ENCODE data around the gene GAN.

The GAN gene

GRCh38 chr16:81275064-81275532 is 39.7 kb upstream of the GAN start:
- TF ChIP-seq CTCF (conservative IDR thresholded peaks at IDR 0.05; ENCODE audit: low read length): no peak
- no peak overlapping the region for H3K4me3 ChIP-seq (ENCODE audit: low read length)
- no peak for DNase-seq (ENCODE audit: low read depth)

GRCh38 chr16:81275795-81276194 is 39.0 kb upstream of the GAN start:
- DNase-seq (ENCODE audit: low read depth): no peak
- TF ChIP-seq CTCF (conservative IDR thresholded peaks at IDR 0.05; ENCODE audit: low read length): no peak
- H3K4me3 ChIP-seq (ENCODE audit: low read length): no peak overlapping the region

- no peak for TF ChIP-seq CTCF (conservative IDR thresholded peaks at IDR 0.05; ENCODE audit: low read length)
- no peak overlapping the region for H3K4me3 ChIP-seq (ENCODE audit: low read length)
- no peak for DNase-seq (ENCODE audit: low read depth)
Observed at GRCh38 chr16:81276323-81276722, 38.4 kb upstream of the GAN start.

- TF ChIP-seq CTCF (conservative IDR thresholded peaks at IDR 0.05; ENCODE audit: low read length): no peak
- no peak for DNase-seq (ENCODE audit: low read depth)
- H3K4me3 ChIP-seq (ENCODE audit: low read length): no peak overlapping the region
Observed at GRCh38 chr16:81277541-81278080, 37.2 kb upstream of the GAN start.

- no peak for TF ChIP-seq CTCF (conservative IDR thresholded peaks at IDR 0.05; ENCODE audit: low read length)
- H3K4me3 ChIP-seq (ENCODE audit: low read length): no peak overlapping the region
- no peak for DNase-seq (ENCODE audit: low read depth)
Observed at GRCh38 chr16:81278526-81278925, 36.2 kb upstream of the GAN start.

GRCh38 chr16:81279392-81279791 is 35.4 kb upstream of the GAN start:
- H3K4me3 ChIP-seq (ENCODE audit: low read length): no peak overlapping the region
- DNase-seq (ENCODE audit: low read depth): peak; percentile 16
- TF ChIP-seq CTCF (conservative IDR thresholded peaks at IDR 0.05; ENCODE audit: low read length): no peak

- DNase-seq (ENCODE audit: low read depth): no peak
- no peak for TF ChIP-seq CTCF (conservative IDR thresholded peaks at IDR 0.05; ENCODE audit: low read length)
- H3K4me3 ChIP-seq (ENCODE audit: low read length): no peak overlapping the region
Observed at GRCh38 chr16:81280393-81280792, 34.4 kb upstream of the GAN start.

All from AG10803 (cell line).